Stimulated activated CD8-positive, alpha-beta memory T cell treated with anti-CD3 and anti-CD28 coated beads, Interleukin-4, amount 100 ng/mL, for 1 hour (primary cell): Measurements from ENCODE around the gene MORF4L2.

Source experiments
- DNase-seq, 2 donors: peaks; one replicate each; pipeline ENCODE4 v3.0.0-alpha.2; 2020; ENCODE audit warnings: low read depth in 2 of 2, low spot score in 1 of 2

Gene MORF4L2

GRCh38 chrX:103635436-103635835 is 51.1 kb downstream of the MORF4L2 start:
- DNase-seq: no peak

- DNase-seq: no peak
These were observed 55.4 kb downstream of the MORF4L2 start for GRCh38 chrX:103631145-103631544.

- no peak for DNase-seq
These were observed 56.4 kb downstream of the MORF4L2 start for GRCh38 chrX:103630171-103630511.

- DNase-seq: no peak
These were observed 57.0 kb downstream of the MORF4L2 start for GRCh38 chrX:103629318-103630170.

GRCh38 chrX:103628386-103629317 is 57.8 kb downstream of the MORF4L2 start, which contains the start of gene TCEAL1:
Gene TCEAL1 (plus strand): TSS chrX:103628975. CDS start chrX:103629917, 942 bp downstream.
- no peak for DNase-seq

GRCh38 chrX:103626855-103627254 is 59.6 kb downstream of the MORF4L2 start:
- no peak for DNase-seq
